Right cardiac atrium (tissue), 5 donors: Measurements from ENCODE around the gene ALDOC. TPM values are rescaled to one million over a fixed set of nuclear protein-coding genes. Genes with fewer than 3 reads are reported as not detected.
A peak's percentile ranks its signal among the peaks of the same experiment; 100 is the strongest.

ENCODE experiments used
- ATAC-seq, 2 donors: fragments of 200-7000 bp; cut with Tn5 transposase; one replicate each; pipeline versions ENCODE4 v1.8.0 to v1.9.1; 2020; ENCODE audit warnings: moderate library complexity in 2 of 2, mild to moderate bottlenecking in 1 of 2
- DNase-seq, 3 donors: peaks; one replicate each; pipeline ENCODE4 v3.0.0-alpha.2; 2020
- H3K27ac ChIP-seq: one replicate; pipeline ENCODE4 v1.5.1; 2013; ENCODE audit warnings: mild to moderate bottlenecking, low read length, control low read depth, moderate library complexity
- H3K27me3 ChIP-seq: one replicate; pipeline ENCODE4 v1.6.1; 2013; ENCODE audit not compliant: control insufficient read depth, insufficient read depth
- H3K4me1 ChIP-seq: one replicate; pipeline ENCODE4 v1.6.1; 2013; ENCODE audit warnings: low read length; ENCODE audit not compliant: control insufficient read depth, insufficient read depth
- H3K4me3 ChIP-seq: one replicate; pipeline ENCODE4 v1.5.1; 2013; ENCODE audit warnings: low read length, control low read depth
- H3K9me3 ChIP-seq: one replicate; pipeline ENCODE4 v1.6.1; 2013; ENCODE audit warnings: low read length; ENCODE audit not compliant: control insufficient read depth
- WGBS: extraction: QIAGEN DNeasy Blood & Tissue Kit; methylation state at CpG from one replicate; pipeline ENCODE4 v1.1.7; 2013; 5-methylcytosine and 5-hydroxymethylcytosine counted together
- intact Hi-C, 4 donors: fragments of 100-400 bp; cut with DNase I; formaldehyde crosslinking; loops; one replicate each; pipeline versions ENCODE4 v1.11.0 to v1.14.0; 2022 to 2023
- polyA plus RNA-seq: library from polyadenylated mRNA; stranded (reverse); fragments of 200-250 nt; gene quantifications from one replicate; pipeline ENCODE4 v1.2.3, GENCODE V29; 2013
- total RNA-seq, 4 donors: library from RNA; stranded (reverse); fragmentation: NEBNext Ultra II Directional; extraction: Animal tissue kit (Norgen Biotek cat#: 25700); gene quantifications; one replicate each; pipeline ENCODE4 v1.2.1, GENCODE V29; 2021
- donor health status: healthy with polysubstance abuse.
- donor health status: DM: no; HTN: yes; CAD: no.
- donor health status: DM: no; HTN: no; CAD: no.
- donor health status: DM: no; HTN: yes; CAD: no; lungs with severe emphysema.
- donor health status: DM: yes; HTN: yes; CAD: no.

The ALDOC gene
- total and polyA plus RNA-seq, 5 donors: 191 to 390 (median 283) TPM

GRCh38 chr17:28552176-28552999 lies 24.3 kb downstream of the ALDOC start, which contains the start of gene UNC119:
UNC119 (minus strand) TSS chr17:28552624; CDS start chr17:28552557, 67 bp downstream.
- DNase-seq: peak; percentile 81 to 94 (median 92)
- Histone ChIP-seq H3K27me3 (no peaks in the 10 kb centered on the region), H3K27ac (peak within 1 kb of the TSS; percentile 21), H3K4me3 (peak within 1 kb of the TSS; percentile 66), H3K9me3 (no peaks in the 10 kb centered on the region), H3K4me1 (peaks cover 7% of the 10 kb centered on the region)
- ATAC-seq: peak; percentile 95 to 96
- 1% methylated on average over 67 of the region's 67 CpGs for WGBS
- intact Hi-C loops: loop anchor here in 1 of 4 donors (5.0 kb wide), 1 partner anchor 60 kb away; the partner anchor contains the start of gene RSKR

- WGBS: 16% methylated on average over 10 of the region's 10 CpGs
- ATAC-seq (peak; percentile 7), DNase-seq (no peak)
- Histone ChIP-seq H3K27me3 (no peaks in the 10 kb centered on the region), H3K9me3 (no peaks in the 10 kb centered on the region), H3K4me3 (peak overlapping the region; percentile 66), H3K4me1 (peaks cover 7% of the 10 kb centered on the region), H3K27ac (no peak overlapping the region)
- intact Hi-C loops: loop anchor here in 1 of 4 donors (5.0 kb wide), 1 partner anchor 61 kb away; the partner anchor contains the start of gene RSKR
Observed at GRCh38 chr17:28551421-28552175, 25.1 kb downstream of the ALDOC start.

GRCh38 chr17:28550858-28551257 lies 25.8 kb downstream of the ALDOC start:
- intact Hi-C loops: loop anchor here in 1 of 4 donors (5.0 kb wide), 1 partner anchor 61 kb away; the partner anchor contains the start of gene RSKR
- H3K9me3 ChIP-seq: no peaks in the 10 kb centered on the region
- no peak overlapping the region for H3K27ac ChIP-seq
- ATAC-seq: no peak
- peaks cover 7% of the 10 kb centered on the region for H3K4me1 ChIP-seq
- DNase-seq: no peak
- no peaks in the 10 kb centered on the region for H3K27me3 ChIP-seq
- H3K4me3 ChIP-seq: no peak overlapping the region
- WGBS: 91% methylated on average over 1 of the region's 1 CpG

- intact Hi-C loops: loop anchor here in 3 of 4 donors (5.0 to 10.0 kb wide), 4 partner anchors 48 to 65 kb away; partner anchors contain the start of genes RSKR (in 3 of the 3) and SPAG5 (in 1 of the 3)
- WGBS: 71% methylated on average over 3 of the region's 3 CpGs
- H3K4me3 ChIP-seq: no peak overlapping the region
- H3K27ac ChIP-seq: no peak overlapping the region
- ATAC-seq: no peak
- no peak for DNase-seq
- H3K27me3 ChIP-seq: no peaks in the 10 kb centered on the region
- H3K4me1 ChIP-seq: peaks cover 7% of the 10 kb centered on the region
- H3K9me3 ChIP-seq: no peaks in the 10 kb centered on the region
Observed at GRCh38 chr17:28549236-28550132, 27.2 kb downstream of the ALDOC start.

GRCh38 chr17:28548417-28549130 lies 28.1 kb downstream of the ALDOC start:
- H3K9me3 ChIP-seq: no peaks in the 10 kb centered on the region
- peaks cover 7% of the 10 kb centered on the region for H3K4me1 ChIP-seq
- H3K27ac ChIP-seq: no peak overlapping the region
- intact Hi-C loops: loop anchor here in 3 of 4 donors (5.0 to 10.0 kb wide), 4 partner anchors 49 to 66 kb away; partner anchors contain the start of genes RSKR (in 2 of the 3) and SPAG5 (in 1 of the 3)
- no peaks in the 10 kb centered on the region for H3K27me3 ChIP-seq
- no peak overlapping the region for H3K4me3 ChIP-seq
- DNase-seq: no peak
- 91% methylated on average over 6 of the region's 6 CpGs for WGBS
- no peak for ATAC-seq

- H3K9me3 ChIP-seq: no peaks in the 10 kb centered on the region
- ATAC-seq: peak; percentile 49 to 67
Observed at GRCh38 chr17:28547623-28548416, 28.9 kb downstream of the ALDOC start.

GRCh38 chr17:28547096-28547622 lies 29.5 kb downstream of the ALDOC start:
- Histone ChIP-seq H3K9me3 (no peaks in the 10 kb centered on the region), H3K27me3 (no peaks in the 10 kb centered on the region), H3K4me3 (no peak overlapping the region), H3K27ac (no peak overlapping the region), H3K4me1 (peaks cover 5% of the 10 kb centered on the region)
- WGBS: 92% methylated on average over 14 of the region's 14 CpGs
- intact Hi-C loops: loop anchor here in 3 of 4 donors (5.0 to 10.0 kb wide), 4 partner anchors 50 to 68 kb away; partner anchors contain the start of genes RSKR (in 2 of the 3) and SPAG5 (in 1 of the 3)
- DNase-seq: no peak
- ATAC-seq: no peak

More at GRCh38 chr17:28547623-28548416, 28.9 kb downstream of the ALDOC start:
- no peak overlapping the region for H3K4me3 ChIP-seq
- intact Hi-C loops: loop anchor here in 3 of 4 donors (5.0 to 10.0 kb wide), 4 partner anchors 49 to 67 kb away; partner anchors contain the start of genes RSKR (in 2 of the 3) and SPAG5 (in 1 of the 3)
- peak; percentile 79 to 91 (median 89) for DNase-seq
- WGBS: 69% methylated on average over 26 of the region's 26 CpGs
- H3K27me3 ChIP-seq: no peaks in the 10 kb centered on the region
- H3K4me1 ChIP-seq: peaks cover 5% of the 10 kb centered on the region
- H3K27ac ChIP-seq: no peak overlapping the region

- no peaks in the 10 kb centered on the region for H3K4me1 ChIP-seq
- DNase-seq (no peak), ATAC-seq (no peak)
- intact Hi-C loops: loop anchor here in 3 of 4 donors (5.0 to 10.0 kb wide), 4 partner anchors 51 to 69 kb away; partner anchors contain the start of genes RSKR (in 2 of the 3) and SPAG5 (in 1 of the 3)
- H3K27ac ChIP-seq: no peak overlapping the region
- 60% methylated on average over 6 of the region's 6 CpGs for WGBS
- no peaks in the 10 kb centered on the region for H3K9me3 ChIP-seq
- no peaks in the 10 kb centered on the region for H3K27me3 ChIP-seq
- no peak overlapping the region for H3K4me3 ChIP-seq
Observed at GRCh38 chr17:28545787-28546415, 30.8 kb downstream of the ALDOC start.
